A172 (cell line): ENCODE data around the gene EAF1. TPM values are rescaled to one million over a fixed set of nuclear protein-coding genes. Genes with fewer than 3 reads are reported as not detected.
"Not testable (repeated sequence)": the region's sequence is repeated elsewhere in the genome, so short reads cannot be mapped to it uniquely, and the experiment has no call there.

ENCODE experiments used
- DNase-seq: peaks from one replicate; pipeline ENCODE4 v3.0.0-alpha.2; 2015; ENCODE audit warnings: low spot score
- total RNA-seq: library from RNA; depleted of rRNA; stranded (reverse); fragments of >200 nt; shearing (Covaris generic); gene quantifications from 2 replicates; pipeline ENCODE4 v1.2.3, GENCODE V29; 2014

The EAF1 gene
- total RNA-seq, 1 experiment from 2014 or later, result 19.7 TPM

DNA sequence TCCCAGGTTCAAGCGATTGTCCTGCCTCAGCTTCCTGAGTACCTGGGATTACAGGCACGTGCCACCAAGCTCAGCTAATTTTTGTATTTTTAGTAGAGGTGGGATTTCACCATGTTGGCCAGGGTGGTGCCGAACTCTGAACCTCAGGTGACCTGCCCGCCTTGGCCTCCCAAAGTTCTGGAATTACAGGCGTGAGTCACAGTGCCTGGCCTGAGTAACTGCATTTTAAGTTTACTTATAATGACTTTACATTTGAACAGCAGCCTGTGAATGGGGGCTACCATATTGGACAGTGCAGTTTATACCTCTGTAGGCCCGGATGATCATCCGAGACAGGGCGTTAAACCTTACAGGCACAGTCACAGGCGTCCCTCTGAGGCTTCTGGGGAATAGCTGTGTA is 24.8 kb downstream of the EAF1 start:
- no peak for DNase-seq

DNA sequence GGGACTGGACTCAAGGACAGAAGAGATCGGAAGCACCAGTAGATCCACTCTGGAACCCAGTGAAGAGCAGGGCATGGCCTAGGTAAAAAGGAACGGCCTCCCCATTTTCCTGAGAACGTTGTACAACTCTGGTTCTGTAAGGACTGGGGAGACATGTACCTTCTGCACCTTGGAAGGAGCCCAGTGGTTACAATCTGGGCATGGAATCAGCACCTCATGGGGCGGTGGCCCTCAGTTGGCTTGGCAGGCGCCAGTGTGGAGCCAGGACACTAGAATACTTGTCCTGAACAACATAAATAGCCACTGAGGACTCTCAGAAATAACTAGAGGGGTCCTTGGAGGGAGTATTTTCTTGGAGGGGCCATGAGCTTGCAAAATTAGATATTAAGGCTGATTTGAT is 25.6 kb downstream of the EAF1 start:
- no peak for DNase-seq

DNA sequence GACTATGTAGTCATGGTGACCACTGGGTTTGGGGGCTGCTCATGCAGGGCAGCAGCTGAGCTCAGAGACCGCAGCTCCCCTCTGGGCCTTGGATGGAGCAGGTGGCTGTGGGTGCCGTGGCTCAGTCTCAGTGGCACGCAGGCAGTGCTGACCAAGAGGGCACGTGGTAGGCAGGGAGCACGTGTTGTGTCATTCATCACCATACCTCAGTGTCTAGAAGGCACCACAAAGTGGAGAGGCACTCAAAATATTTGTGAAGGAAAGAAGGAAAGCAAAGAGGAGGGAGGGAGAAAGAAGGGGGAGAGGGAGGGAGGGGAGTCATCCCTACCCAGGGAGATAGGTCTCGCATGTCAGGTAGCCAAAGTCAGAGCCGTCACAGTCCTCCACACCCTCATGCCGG is 26.1 kb downstream of the EAF1 start:
- DNase-seq, result no peak

DNA sequence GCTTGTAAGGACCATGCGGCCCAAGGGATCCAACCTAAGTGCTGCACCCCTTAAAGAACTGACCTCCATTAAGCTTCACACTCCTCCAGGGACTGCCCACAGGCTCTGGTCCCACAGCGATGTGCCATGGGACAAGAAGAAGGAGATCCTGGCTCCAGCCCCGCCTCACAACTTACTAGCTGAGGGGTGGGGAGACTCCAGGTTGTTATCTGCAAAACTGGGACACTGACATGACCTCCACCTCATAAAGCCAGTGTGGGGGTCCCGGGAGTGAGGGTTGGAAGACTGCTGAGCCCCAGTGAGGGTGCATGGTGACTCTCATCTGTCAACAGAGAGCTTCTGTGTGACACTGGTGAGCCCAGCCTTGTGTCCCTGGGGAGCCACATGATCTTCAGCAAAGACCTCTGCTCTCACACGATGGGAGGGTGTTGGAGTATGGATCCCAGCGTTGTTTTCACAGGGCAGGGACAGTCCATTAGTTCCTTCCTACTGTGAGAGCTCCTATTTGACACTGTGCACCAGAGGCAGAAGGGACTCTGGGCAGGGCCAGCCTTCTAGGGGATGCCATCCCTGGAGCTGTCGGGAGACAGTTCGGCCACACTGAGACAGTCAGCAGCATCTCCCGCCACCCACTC is 26.7 kb downstream of the EAF1 start:
- DNase-seq, result no peak

DNA sequence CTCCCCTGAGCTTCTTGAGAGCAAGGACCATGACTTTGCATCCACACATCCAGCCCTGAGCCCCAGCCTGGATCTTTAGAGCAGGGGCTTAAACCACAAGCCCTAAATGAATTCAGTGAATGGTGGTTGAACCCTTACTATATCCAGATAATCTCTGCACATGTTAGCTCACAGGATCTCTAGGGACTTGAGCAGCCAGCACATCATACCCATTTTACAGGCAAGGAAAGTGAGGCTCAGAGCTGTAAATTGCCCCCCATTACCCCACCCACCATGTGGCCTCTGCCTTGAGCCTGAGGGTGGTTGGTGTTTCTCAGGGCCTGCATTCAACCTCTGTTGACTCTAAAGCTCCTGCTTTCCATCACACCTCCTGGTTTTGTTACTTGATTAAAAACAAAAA is 27.6 kb downstream of the EAF1 start:
- DNase-seq, result no peak

DNA sequence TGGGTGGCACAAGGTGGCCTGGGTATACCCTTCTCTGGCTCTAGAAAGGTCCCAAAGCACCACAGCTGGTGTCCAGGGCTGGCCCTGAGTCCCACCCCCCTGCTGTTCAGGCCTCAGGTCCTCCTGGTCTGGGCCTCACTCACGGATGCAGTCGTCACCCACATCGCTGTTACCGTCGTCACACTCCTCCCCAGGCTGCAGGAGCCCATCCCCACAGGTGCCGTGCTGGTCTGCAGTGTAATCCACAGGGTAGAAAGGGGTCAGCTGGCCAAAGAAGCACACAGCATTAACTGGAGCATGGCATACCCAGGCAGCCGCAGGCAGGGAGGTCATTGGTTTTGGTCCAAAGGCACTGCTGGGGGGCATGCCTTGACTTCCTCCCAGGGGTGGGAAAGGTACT is 28.4 kb downstream of the EAF1 start:
- DNase-seq, result no peak

DNA sequence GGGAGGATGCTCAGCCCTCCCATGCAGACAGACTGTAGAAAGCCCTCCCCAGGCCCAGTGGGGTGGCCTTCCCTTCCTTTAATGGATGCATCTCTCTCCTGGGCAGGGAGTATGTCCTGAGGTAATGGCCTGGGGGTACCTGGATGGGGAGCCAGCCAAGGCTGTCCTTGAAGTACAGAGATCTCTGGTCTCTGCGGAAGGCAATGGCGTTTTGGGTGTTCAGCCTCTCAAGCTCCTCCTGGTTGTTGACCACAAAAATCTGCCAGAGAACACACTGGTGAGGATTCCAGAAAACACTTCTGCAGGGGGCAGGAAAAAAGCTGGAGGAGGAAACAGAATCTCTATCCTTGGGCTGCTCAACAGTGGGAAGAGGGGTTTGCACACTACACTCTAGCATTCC is 28.9 kb downstream of the EAF1 start:
- DNase-seq, result no peak

DNA sequence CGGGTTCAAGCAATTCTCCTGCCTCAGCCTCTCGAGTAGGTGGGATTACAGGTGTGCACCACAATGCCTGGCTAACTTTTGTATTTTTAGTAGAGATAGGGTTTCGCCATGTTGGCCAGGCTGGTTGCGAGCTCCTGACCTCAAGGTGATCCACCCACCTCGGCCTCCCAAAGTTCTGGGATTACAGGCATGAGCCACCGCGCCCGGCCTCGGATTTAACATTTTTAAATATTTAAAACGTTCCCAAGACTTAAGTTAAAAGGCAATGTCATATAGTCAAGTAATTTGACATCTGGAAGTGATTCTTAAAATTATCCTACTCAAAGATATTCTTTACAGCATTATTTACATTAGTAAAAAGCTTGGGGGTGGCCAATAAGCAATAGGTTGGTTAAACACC is 29.5 kb downstream of the EAF1 start:
- not testable (repeated sequence) for DNase-seq

DNA sequence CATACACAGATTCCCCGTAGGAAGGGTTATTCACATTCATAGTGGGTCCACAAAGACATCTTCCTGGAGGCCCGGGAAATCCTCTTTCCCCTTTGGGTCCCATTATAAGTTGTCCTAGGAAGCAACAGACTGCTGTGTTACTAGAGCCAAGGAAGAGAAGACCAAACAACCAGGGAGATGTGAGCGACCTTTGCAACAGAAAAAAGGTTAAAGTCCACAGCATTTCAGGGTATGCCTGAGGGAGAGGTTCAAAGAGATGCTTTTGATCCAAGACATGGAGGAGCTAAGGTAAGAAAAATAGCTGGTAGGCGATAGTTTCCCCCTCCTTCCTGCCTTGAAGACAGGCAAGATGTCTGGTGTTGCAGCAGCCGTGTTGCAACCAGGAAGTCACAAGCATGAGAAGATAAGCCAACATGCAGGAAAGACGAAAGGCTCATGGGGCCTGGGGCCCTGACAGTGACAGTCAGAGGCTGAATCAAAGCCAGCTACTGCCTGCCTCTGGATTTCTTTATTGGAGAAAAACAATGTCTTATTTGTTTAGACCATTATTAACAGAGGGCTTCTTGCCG is 30.9 kb downstream of the EAF1 start:
- DNase-seq, result no peak

DNA sequence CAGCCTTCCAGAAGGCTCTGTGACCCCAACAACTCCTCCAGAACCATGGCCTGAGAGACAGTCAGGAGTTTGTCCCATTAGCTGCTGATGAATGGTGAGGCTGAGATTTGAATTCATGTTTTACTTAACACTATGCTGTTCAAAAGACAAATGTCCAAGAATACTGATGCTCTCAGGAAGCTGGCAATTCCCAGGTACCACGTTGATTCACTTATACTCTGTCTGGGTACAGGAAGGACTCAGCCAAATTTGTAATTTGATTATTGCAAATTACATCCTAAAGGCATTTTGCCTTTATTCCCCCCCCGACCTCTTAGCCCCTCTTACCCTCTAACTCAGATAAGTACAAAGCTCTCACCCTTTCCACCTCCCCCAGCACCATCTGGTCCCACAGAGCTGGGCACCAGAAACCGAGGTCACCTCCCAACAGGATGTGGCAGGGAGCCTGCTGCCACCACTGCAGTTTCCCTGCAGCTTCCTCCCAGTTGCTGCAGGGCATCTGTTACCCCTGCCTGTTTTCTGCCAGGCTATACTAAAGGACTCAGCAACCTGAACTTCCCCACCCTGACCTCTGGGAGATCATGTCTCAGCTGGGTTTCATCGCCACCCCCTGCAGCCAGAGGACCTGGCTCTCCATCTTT is 33.6 kb downstream of the EAF1 start:
- DNase-seq, result no peak

DNA sequence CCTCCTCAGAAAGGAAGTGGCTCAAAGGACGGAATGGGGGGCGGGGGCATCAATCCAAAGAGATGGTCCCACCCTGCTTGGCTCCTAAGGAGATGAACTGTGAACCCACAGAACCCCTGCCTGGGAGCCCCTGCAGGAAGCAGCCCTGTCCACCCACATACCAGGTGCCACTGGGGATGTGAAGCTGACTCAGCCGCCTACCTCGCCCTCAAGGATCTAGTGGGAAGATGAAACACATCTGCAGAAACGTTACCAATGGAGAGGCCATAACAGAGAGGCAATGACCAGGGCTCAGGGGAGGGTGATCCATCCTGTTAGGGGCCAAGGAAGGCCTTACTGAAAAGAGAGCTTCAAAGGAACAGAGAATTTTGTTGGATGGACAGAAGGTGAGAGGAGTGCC is 35.1 kb downstream of the EAF1 start:
- DNase-seq, result no peak

DNA sequence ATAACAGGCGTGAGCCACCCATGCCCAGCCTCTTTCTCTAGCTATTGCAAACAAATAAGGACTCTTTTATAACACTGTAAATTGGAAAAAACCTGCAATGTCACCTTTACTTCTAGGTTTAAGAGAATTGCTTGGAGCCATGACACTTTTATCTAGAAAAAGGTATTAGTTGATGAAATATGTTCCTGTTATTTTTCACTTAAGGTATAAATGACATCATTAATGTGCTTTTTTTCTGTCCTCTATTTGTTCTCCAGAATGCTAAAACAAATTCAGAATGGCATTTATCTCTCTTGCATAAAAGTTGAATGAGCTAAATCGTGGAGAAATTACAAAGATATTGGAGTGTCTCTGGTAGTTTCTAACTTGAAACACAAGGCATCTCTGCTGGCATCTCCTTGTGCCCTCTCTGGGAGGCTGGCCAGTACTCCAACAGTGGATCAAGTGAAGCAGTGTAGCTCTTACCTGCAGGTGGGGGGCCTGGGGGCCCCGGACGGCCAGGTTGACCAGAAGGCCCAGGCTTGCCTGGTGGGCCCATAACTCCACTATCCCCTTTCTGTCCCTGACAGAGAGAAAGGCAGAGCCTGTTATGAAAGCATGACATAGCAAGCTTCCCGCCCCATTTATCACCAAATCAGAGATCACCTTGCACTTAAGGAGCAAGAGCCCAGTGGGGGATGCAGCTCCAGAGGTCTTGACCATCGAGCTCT is 38.6 kb downstream of the EAF1 start:
- DNase-seq, result no peak

DNA sequence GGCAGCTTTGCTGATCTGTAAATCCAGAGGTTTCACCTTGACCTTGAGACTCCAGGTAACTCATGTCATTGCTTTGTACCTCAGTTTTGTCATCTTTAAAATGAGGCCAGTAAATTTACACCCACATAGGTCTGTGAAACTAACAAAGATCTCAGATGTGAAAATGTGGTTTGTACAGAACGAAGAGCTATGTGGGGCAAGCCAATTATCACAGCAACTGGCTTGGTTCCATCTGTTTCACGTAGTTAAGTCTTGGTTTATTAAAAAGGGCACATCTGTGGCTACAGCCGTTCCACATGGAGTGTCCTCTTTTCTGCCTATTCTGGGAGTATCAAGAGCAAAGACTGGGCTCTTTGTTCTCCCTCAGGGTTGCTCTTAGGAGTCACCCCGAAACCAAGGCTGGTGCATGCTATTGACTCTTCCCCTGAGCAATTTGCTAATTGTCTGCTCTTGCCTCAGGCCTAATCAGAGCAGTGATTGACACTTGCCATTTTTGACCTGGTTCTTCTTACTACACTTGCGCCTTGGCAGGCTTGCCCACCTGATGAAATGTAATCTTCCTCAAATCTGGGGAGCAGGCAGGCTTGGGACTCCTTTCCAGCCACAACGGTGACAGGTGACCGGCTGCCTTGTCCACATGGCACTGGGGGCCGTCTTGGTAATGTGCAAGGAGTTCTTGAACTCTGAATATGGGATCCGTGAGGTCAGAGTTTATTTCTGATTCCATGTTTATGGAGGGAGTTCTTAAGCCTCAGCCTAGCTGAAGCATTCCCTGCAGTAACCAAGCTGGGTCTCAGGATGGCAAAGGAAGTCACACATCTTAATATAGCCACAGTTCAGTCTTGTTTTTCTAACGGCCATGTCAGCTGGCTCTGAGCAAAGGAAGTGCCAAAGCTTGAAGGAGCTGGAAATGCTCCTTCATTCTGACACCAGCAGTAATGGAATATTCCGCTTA is 40.1 kb downstream of the EAF1 start:
- DNase-seq, result no peak

DNA sequence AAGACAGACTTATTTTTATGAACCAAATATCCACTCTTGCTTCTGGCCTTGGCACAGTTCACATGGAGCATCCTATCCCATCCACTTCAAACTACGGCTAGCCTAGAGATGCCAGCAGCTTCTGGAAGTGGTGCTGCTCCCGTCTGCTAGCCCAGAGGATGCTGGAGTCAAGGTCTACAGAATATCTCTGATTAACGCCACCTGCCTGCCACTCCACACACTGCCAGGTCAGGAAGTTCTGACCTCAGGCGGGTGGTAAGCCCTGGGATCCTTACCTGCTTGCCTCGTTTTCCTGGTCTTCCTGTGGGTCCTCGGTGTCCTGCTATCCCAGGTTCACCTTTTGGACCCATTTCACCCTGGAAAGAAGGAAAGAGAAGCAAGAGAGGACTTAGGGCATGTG is 42.9 kb downstream of the EAF1 start:
- no peak for DNase-seq

DNA sequence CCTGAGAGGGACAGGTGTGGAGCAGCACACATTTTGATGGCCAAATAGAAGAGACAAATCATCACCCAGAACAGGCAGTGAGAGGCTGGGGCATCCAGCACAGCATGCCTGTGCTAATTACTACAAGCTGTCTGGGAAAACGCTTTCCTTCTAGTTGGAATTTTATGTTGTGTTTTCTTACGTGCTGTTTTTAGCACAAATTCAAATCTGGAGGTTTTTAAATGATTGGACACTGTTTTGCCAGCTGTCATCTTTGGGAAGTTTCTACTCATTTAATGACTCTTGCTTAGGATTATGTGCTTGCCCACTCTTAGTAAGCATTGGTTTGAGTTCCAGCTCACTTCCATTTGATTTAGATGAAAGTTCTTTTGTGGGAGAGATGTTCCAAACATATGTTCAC is 43.5 kb downstream of the EAF1 start:
- no peak for DNase-seq

DNA sequence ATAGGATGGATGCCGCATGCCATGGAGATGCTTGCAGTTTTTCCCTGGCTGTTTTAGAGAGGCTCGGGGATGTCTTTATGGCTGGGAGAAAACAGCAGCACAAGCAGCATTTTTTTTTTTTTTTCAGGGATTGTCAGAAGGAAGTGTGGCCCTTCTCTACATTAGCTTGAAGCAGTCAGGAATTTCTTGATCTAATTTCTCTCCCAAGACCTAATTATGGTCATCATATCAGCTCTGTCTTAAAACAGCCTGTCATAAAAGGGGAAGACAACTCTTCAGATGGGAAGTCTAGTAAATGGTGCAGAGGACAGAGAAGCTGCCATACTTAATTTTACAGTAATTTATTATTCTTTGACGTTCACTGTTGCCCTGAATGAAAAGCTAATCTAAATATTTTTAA is 44.5 kb downstream of the EAF1 start:
- no peak for DNase-seq

DNA sequence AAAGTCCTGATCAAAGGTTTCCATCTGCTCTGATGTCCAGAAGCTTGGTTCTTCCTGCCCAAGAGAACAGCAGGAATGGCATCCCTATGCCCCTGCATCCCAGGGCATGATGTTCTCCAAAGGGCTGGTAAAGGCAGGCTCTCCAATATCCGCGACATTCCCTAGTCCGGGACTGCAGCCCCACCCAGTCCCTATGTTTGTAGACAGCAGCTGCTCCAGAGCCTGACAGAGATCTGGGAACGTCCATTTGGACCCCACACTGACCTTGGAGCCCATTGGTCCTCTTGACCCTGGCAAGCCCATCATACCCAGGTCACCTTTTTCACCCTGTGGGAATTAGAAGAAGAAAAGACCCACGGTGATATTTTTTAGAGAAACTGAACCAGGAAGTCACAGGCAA is 47.8 kb downstream of the EAF1 start:
- no peak for DNase-seq

DNA sequence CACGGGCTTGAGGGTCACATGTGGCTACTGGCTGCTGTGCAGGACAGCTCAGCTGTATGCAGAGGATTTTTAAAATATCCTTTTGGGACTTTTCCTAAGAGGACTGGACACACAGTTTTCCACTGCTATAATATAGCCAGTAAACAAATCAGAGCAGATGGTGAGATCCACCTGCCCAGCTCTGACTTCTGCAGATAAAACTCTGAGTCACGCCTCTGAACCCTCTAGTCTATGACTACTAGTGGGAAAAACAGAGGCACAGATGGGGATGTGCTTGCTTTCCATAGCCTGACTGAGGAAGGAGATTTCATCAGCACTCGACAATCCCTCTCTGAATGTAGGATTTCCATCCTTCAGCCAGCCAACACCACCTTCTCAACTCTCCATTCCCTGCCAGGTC is 49.0 kb downstream of the EAF1 start:
- peak; percentile 13 for DNase-seq

DNA sequence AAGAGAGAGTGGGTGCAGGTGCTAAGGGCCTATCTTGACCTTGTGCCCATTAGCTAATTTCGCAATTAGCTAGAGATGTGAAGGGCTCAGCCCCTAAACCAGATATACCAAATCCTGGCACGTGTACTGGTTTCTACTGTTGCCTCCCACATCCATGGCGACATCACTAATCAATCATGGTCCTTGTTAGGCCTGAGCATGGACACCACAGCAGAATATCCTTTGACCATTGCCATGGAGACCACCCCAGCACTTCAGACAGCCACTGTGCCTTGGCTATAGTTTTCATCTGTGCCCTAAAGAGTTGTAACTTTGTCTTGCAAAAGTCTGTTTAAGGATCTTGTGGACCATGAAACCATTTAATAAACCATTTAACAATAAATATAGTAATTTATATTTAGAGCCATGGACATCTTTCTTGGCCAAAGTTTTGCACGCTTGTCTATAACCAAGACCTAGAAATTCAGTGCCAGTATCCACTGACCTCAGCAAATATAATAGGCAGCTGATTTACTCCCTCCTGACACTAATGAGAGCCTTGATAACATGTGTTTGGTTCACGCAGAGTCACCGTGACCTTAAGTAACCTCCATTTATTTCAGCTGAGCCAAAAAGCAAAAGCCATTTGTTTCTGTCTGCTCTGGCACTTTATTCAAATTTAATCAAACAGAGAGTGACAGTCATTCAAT is 50.7 kb downstream of the EAF1 start:
- no peak for DNase-seq

DNA sequence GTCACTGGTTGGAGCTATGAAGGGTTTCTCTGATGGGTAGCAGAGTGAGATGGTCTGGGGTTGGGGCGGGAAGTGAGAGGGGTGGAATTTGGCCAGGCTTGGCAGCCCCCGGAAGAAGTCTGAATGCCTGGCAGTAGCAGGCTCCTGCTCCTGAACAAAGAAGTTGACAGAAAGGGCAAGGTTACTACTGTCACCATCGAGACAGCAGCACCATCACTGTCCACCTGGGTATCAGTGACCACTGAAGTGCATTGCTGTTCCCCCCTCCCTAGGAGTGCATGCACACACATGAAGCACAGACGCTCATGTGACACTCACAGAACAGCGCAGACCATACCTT is 51.2 kb downstream of the EAF1 start:
- DNase-seq, result no peak
